HG02870 (cell line): Measurements from ENCODE around the gene DENND1B.
"Not testable (repeated sequence)": the region's sequence is repeated elsewhere in the genome, so short reads cannot be mapped to it uniquely, and the experiment has no call there.

Experiments used
- ATAC-seq: cut with Tn5 transposase; IDR thresholded peaks from one replicate; pipeline ENCODE4 v1.9.1; 2021; ENCODE audit warnings: mild to moderate bottlenecking, moderate library complexity; ENCODE audit not compliant: unreplicated experiment

The DENND1B gene

GRCh38 chr1:197637406-197637805, 137.9 kb downstream of the DENND1B start:
- ATAC-seq: no peak

GRCh38 chr1:197633447-197634078, 141.7 kb downstream of the DENND1B start:
- no peak for ATAC-seq

- no peak for ATAC-seq
Measured at GRCh38 chr1:197632651-197633050, 142.6 kb downstream of the DENND1B start.

GRCh38 chr1:197632005-197632404, 143.3 kb downstream of the DENND1B start:
- no peak for ATAC-seq

GRCh38 chr1:197622371-197622770, 152.9 kb downstream of the DENND1B start:
- ATAC-seq: no peak

GRCh38 chr1:197621761-197622160, 153.5 kb downstream of the DENND1B start:
- ATAC-seq: no peak

- no peak for ATAC-seq
Measured at GRCh38 chr1:197620714-197621163, 154.5 kb downstream of the DENND1B start.

- ATAC-seq: no peak
Measured at GRCh38 chr1:197619008-197619640, 156.2 kb downstream of the DENND1B start.

GRCh38 chr1:197618061-197618460, 157.2 kb downstream of the DENND1B start:
- ATAC-seq: no peak

GRCh38 chr1:197615693-197616011, 159.6 kb downstream of the DENND1B start:
- no peak for ATAC-seq

- ATAC-seq: peak; percentile 82
Measured at GRCh38 chr1:197614916-197615692, 160.2 kb downstream of the DENND1B start.

- no peak for ATAC-seq
Measured at GRCh38 chr1:197606168-197606845, 169.0 kb downstream of the DENND1B start.

- ATAC-seq: no peak
Measured at GRCh38 chr1:197604302-197604701, 171.0 kb downstream of the DENND1B start.

GRCh38 chr1:197600751-197601150, 174.5 kb downstream of the DENND1B start:
- no peak for ATAC-seq

- ATAC-seq: no peak
Measured at GRCh38 chr1:197599789-197600188, 175.5 kb downstream of the DENND1B start.

GRCh38 chr1:197598935-197599334, 176.3 kb downstream of the DENND1B start:
- ATAC-seq: no peak

GRCh38 chr1:197595304-197595904, 179.9 kb downstream of the DENND1B start:
- ATAC-seq: no peak

GRCh38 chr1:197590687-197591086, 184.6 kb downstream of the DENND1B start:
- ATAC-seq: no peak

- no peak for ATAC-seq
Measured at GRCh38 chr1:197585809-197586208, 189.5 kb downstream of the DENND1B start.

GRCh38 chr1:197577580-197577979, 197.7 kb downstream of the DENND1B start:
- ATAC-seq: no peak

GRCh38 chr1:197575531-197575930, 199.7 kb downstream of the DENND1B start:
- ATAC-seq: not testable (repeated sequence)
